ENCODE measurements around the gene ERCC1.
"Not testable (repeated sequence)": the region's sequence is repeated elsewhere in the genome, so short reads cannot be mapped to it uniquely, and the experiment has no call there.

ERCC1 gene

DNA sequence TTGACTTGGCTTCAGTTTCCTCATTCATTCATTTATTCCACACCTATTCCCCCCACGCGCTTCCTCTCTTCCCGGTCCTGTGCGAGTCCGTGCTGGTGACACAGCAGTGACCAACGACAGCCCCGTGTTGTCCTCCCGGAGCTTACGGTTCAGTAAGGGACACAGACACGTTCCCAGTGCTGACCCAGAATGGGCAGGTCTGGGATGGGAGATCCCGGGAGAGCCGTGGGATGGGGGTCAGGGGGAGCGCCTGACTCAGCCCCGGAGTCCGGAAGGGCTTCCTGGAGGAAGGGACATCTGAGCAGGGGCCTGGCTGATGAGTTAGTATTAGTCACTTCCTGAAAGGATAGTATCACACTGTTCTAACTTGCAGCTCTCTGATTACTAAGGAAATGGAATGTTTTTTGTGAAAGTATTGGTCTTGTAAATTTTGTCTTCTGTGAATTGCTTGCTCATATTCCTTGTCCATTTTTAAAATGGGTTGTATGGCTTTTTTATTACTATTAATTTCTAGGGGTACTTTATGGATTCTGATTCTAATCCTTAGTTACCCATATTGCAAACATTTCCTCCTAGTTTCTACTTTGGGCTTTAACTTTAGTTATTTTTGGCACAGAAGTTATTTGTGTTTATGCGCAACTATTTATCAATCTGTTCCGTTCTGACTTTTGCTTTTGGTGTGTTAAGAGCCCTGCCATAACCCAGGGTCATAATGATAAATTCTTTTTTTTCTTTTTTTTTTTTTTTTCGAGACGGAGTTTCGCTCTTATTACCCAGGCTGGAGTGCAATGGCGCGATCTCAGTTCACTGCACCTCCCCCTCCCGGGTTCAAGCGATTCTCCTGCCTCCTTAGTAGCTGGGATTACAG is 708 bp upstream of the ERCC1 start:
- peak; percentile 57 for DNase-seq

DNA sequence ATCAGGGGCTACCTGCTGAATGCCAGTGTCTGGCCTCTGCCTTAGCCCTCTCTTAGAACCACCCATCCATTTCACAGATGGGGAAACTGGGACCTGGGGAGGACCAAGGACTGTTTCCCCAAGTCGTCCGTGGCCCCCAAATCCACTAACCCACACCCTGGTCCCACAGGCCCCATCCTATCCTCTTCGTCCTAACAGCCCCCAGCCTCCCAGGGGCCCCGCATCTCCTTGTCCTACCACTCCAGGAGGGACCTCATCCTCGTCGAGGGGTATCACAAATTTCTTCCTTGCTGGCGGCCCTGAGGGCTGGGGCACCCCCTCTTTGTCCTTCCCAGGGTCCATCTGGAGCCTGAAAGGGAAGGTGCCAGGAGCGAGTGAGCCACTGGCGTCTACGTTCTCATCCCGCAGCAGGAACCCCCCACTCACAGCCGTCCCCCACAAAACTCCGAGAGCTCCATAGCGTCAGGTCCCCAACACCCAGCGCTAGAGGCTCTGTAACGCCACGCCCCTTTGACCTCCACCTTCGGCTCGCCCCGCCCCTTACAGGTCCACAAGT is 606 bp downstream of the ERCC1 start:
- no peak for DNase-seq

DNA sequence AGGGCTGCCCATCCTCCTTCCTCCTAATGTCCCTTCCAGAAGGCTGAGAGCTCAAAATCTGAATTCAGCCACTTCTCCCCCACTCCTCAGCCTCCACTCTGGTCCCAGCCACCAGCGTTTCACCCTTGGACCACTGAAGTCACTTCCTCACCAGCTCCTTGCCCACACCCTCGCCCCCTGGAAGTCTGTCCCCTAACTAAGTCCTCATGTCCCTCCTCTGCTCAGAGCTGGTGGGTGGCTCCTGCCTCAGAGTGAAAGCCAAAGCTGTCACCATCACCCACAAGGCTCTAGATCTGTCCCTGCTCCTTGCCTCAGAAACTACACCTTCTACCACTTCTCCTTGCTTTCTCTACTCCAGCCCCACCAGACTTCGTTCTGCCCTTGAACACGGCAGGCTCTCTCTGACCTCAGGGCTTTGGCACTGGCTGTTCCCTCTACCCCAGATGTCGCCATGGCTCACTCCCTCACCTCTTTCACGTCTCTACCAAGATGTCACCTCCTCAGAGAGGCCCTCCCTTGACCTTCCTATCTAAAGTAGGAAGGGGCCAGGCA is 1.7 kb downstream of the ERCC1 start:
- no peak for DNase-seq

DNA sequence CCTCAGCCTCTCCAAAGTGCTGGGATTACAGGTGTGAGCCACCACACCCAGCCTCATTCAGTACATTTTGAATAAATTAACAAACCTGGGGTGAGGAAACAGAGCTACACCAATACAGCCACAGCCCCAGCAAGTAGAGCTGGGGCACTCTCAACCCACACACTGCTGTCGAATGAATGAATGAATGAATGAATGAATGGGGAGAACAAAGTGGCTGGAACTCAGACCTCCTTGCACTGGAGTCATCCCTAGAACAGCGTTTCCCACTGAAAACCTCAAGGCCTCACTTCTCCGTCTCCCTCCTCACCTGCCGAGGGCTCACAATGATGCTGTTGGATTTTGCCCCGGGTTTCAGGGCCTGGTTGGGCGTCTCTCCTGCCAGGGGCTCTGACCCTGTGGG is 2.8 kb downstream of the ERCC1 start:
- DNase-seq = no peak

DNA sequence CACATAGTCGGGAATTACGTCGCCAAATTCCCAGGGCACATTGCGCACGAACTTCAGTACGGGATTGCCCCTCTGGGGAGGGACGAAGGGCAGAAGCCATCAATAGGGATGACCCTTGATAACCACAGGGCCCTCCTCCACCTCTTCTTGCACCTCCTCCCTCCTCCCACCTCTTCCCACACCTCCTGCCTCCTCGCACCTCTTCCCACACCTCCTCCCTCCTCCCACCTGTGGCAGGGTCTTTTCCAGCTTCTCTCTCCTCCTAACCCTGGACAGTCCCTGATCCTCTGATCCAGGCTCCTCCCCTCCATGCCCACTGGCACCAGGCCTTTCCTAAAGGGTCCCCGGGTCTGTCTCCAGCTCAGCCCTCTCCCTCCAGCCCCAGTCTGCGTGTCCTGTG is 3.4 kb downstream of the ERCC1 start:
- DNase-seq = no peak

DNA sequence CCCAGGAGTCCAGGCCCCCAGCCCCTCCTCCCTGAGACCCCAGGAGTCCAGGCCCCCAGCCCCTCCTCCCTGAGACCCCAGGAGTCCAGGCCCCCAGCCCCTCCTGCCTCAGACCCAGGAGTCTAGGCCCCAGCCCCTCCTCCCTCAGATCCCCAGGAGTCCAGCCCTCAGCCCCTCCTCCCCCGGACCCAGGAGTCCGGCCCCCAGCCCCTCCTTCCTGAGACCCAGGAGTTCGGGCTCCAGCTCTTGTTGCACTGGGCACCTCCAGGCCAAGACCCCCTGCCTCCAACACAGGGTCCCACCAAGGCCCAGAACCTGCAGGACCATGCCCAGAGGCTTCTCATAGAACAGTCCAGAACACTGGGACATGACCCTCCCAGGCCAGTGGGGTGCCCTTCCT is 3.8 kb downstream of the ERCC1 start:
- no peak for DNase-seq

DNA sequence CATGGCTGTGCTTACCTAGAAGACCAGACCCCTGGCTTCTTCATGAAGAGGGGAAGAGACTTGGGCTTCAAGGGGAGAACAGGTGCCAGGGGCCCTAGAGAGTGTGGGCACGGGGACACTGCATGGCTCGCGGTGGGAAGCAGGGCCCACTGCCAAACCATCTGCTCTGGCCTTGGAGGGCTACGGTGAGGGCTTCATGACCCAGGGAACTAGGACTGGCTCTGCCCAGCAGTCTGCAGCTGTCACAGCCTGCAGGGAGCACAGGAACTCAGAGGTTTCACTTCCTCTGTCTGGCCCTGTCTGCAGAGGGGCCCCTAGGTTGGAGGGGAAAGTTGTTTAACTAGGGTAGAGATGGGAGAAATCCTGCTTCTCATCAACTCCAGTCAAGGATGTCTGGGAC is 4.3 kb downstream of the ERCC1 start:
- no peak for DNase-seq

DNA sequence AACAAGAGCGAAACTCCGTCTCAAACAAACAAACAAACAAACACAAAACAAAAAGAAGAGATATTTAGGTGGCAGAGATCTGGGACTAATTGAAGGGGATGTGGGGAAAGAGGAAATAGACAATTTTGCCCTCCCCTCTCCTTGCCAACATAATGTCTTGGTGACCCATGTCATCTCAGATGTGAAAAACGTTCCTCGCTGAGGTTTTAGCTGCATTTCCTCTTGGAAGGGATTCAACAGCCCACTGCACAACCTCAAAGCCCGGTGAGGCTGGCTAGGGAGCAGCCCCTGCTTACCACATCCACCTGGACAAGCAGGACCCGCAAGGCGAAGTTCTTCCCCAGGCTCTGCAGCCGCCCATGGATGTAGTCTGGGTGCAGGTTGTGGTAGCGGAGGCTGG is 4.9 kb downstream of the ERCC1 start:
- no peak for DNase-seq

DNA sequence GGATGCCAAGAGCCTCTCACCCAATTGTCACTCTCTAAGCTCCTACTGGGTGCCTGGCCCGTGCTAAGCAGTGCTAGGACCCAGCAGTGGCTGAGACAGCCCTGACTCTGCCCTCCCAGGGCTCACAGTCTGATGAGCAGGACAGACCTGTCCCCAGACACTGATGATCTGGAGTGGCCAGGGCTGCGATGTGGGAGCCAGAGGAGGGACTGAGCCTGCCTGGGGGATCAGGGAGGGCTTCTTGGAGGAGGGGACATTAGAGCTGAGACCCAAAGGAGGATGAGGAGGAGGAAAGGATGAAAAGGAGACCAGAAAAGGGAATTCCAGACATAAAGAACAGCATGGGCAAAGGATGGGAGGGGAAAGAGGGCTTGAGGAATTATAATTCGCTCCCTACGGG is 6.6 kb downstream of the ERCC1 start:
- no peak for DNase-seq

DNA sequence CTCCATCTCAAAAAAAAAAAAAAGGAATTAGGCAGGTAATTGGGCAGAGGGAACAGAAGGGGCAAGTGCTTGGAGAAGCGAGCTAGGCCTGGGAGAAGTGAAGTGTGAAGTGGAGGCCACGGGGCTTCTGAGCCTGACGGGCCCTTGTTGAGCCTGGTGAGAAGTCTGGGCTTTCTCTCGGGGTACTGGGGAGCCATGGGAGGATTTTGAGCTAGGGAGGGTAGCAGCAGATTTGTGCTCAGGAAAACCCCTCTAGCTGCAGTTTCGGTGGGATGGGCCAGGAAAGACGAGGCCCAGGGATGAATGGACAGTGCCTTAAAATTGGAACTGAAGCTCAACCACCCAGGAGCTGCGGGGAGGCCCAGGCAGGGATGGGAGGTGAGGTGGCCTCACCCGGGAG is 9.2 kb downstream of the ERCC1 start:
- no peak for DNase-seq

DNA sequence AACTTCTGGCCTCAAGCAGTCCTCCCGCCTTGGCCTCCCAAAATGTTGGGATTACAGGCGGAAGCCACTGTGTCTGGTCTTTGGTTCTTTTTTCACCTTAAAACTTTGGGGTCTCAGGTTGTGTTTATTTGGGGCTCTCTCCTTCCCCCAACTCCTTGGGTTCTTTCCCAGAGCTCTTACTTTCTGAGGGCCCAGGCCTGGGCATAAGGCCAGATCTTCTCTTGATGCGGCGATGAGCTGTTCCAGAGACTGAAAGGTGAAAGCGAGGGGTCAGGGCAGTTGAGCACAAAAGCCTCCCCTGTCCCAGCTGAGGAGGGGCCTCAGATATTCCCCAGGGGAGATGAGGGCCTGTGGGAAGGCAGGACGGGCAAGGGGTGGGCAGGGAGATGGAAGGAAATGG is 10.2 kb downstream of the ERCC1 start:
- DNase-seq = no peak

DNA sequence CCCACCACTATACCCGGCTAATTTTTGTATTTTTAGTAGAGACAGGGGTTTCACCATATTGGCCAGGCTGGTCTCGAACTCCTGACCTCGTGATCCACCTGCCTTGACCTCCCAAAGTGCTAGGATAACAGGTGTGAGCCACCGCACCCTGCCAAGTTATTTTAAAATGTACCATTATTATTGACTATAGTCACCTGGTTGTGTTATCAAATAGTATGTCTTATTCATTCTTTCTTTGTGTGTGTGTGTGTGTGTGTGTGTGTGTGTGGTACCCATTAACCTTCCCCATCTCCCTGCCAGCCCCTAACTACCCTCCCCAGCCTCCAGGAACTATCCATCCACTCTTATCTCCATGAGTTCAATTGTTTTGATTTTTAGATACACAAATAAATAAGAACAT is 13.4 kb downstream of the ERCC1 start:
- not testable (repeated sequence) for DNase-seq

DNA sequence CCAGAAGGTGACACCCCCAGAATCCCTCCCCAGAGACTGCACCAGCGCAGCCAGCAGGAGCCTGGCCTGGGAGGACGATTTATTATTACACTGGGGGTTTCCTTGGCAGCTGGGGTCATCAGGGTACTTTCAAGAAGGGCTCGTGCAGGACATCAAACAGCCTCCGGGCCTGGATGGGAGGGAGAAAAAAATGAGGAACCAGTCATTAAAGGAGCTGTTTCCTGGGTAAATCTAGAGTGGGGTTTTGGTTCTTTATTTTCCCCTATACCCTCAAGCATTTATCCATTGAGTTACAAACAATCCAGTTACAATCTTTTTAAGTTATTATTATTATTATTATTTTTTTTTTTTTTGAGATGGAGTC is 14.2 kb downstream of the ERCC1 start:
- DNase-seq = no peak

DNA sequence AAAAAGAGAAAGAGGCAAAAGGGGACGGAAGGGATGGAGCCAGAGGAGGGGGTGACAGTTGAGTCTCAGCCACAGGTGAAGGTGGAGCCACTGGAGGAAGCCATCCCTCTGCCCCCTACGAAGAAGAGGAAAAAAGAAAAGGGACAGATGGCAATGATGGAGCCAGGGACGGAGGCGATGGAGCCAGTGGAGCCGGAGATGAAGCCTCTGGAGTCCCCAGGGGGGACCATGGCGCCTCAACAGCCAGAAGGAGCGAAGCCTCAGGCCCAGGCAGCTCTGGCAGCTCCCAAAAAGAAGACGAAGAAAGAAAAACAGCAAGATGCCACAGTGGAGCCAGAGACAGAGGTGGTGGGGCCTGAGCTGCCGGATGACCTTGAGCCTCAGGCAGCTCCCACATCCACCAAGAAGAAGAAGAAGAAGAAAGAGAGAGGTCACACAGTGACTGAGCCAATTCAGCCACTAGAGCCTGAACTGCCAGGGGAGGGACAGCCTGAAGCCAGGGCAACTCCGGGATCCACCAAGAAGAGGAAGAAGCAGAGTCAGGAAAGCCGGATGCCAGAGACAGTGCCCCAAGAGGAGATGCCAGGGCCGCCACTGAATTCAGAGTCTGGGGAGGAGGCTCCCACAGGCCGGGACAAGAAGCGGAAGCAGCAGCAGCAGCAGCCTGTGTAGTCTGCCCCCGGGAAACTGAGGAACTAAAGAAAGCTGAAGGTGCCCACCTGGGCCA is 14.7 kb downstream of the ERCC1 start:
- no peak for DNase-seq

DNA sequence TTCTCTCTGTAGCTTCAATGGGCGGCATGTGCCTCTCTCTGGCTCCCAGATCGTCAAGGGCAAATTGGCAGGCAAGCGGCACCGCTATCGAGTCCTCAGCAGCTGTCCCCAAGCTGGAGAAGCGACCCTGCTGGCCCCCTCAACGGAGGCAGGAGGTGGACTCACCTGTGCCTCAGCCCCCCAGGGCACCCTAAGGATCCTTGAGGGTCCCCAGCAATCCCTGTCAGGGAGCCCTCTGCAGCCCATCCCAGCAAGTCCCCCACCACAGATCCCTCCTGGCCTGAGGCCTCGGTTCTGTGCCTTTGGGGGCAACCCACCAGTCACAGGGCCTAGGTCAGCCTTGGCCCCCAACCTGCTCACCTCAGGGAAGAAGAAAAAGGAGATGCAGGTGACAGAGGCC is 15.6 kb downstream of the ERCC1 start:
- DNase-seq = no peak

DNA sequence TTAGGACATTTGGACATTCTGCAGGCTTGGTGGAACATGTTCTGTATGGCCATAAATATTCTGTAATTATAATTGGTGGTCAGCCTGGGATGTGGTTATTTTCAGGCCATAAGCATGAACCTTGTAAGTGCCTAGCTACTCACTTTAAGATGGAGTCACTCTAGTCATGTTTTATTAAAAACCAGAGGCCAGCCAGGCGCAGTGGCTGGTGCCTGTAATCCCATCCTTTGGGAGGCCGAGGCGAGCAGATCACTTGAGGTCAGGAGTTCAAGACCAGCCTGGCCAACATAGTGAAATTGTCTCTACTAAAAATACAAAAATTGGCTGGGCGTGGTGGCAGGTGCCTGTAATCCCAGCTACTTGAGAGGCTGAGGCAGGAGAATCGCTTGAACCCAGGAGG is 16.1 kb downstream of the ERCC1 start:
- not testable (repeated sequence) for DNase-seq

DNA sequence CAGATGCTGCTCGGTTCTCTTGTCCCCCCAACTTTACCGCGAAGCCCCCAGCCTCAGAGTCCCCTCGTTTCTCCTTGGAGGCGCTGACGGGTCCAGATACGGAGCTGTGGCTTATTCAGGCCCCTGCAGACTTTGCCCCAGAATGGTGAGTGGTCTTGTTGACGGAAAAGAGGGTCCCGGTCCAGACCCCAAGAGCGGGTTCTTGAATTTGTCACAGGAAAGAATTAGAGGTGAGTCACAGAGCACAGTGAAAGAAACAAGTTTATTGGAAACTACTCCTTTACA is 16.7 kb downstream of the ERCC1 start:
- no peak for DNase-seq

DNA sequence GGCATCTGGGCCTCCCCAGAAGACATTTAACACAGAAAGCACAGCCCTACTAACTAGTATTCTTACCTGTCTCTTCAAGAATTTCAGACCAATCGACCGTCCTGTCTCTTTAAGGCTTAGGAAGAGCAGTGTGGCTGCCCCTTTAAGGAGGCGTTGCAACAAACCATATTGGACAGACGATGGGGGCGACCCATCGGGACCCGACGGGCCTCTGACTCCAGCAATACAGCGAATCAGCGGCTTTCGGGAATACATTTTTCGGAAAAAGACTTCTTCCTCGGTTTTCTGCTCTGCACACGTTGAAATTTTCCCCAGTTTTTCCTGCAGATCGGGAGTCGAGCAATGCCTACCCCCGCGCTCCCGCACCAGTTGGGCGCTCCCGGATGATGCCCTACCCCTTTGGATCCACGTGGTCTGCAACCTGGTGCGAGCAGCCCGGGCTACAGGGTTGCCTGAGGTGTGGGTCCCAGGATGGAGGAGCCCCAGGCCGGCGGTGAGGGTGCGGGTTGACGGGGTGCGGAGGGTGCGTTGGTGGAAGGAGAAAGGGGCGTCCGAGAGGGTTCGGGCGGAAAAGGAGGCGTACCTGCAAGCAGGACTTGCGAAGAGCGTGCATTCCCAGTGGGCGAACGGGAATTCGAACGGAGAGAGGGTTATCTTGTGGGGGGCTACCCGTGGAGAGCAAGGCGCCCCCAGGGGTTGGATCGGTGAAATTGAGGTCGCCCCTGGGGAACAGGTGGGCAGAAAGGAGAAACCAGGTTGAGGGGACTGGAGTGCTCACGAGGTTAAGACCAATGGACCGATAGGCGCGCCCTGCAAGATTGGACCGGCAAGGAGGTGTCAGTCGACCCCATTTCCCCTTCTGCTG is 17.3 kb downstream of the ERCC1 start, which contains the start of gene POLR1G:
TSS of gene POLR1G (plus strand) at position 419 of the 865 bp plus-strand sequence. CDS start at position 472, 53 bp downstream.
- DNase-seq = peak; percentile 97

DNA sequence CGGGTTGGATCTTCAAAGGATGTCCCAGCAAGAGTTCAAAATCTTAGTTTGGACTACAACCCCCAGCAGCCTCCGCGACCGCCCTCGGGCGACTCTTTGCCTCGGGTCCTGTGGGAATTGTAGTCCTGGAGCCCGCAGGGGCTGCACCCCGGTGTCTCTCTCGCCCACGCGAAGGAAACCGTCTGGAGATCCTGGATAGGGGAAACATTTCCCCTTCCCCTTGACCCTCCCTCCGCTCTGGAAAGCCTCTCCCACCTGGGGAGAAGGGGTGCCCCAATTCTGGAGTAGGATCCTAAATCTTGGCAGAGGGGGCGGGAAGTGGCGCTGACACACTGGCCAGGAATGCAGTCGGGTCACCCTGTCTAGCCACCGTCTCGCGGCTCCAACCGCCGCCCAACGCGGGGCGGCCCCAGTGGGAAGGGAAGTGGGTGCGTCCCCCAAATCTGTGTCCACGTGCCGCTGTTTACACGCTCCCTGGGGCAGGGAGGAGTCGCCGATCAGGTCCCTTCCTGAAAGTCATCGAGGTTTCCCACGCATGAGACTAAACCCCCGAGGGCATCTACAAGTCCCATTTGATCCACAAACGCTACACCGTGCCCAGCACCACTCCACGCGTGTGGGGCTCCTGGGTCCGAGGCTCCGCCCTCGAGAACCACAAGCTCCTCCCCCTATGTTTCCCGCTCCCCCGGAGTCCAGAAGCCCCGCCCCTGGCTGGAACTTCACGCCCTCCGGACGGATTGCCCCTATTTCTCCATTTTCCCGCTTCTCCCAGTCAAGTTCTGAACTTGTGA is 18.1 kb downstream of the ERCC1 start:
- DNase-seq = peak; percentile 96

DNA sequence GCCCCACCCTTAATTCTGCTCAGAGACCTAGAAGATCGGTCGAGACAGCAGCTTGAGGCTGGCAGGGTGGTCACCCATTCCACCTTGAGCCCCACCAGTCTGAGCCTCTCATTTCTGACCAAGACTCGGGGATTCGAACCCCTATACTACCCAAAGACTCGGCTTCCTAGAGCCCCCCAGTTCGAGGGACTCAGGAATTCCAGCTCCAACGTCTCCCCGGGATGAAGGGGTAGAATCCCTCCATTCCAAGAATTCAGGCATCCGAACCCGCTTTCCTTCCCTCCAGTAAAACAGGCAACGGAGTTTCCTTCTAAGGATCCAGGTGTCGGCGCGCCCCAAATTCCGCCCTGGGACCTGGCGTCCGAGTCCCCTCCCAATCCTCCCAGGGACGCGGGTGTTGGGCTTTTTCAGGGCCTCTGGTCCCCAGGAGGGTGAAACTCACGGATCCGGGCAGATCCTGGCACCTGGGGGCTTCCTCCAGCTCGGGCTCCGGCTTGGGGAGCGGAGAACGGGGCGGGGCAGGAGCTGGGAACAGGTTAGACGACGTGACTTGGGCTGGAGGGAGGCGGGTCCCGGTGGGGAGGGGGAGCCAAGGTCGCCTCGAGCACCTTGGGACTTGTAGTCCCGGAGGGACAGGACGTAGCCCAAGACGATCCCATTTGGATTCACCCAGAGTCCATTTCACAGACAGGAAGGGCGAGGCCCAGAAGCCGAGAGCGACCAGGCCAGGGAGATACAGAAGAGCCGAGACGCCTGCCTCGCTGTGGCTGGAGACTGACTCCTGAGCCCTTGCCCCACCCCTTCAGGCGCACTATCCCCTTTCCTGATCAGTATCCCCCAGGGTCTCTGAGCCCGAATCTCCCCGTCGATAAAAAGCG is 18.9 kb downstream of the ERCC1 start, which contains the start of gene PPP1R13L:
TSS of gene PPP1R13L (minus strand) at position 513 of the 878 bp plus-strand sequence. CDS start 6,751 bp downstream, outside the sequence.
- peak; percentile 86 for DNase-seq
